HUES64 (cell line): ENCODE measurements around the gene TMEM200A.

Experiments used
- H3K27ac ChIP-seq: 2 replicates; pipeline ENCODE4 v1.7.0; 2013; ENCODE audit warnings: low read depth, low read length, inconsistent platforms
- H3K27me3 ChIP-seq: 2 replicates; pipeline ENCODE4 v1.6.1; 2013; ENCODE audit warnings: mild to moderate bottlenecking, low read length; ENCODE audit not compliant: insufficient read depth
- H3K36me3 ChIP-seq: 2 replicates; pipeline ENCODE4 v1.6.1; 2013; ENCODE audit warnings: mild to moderate bottlenecking, low read length; ENCODE audit not compliant: insufficient read depth
- H3K4me1 ChIP-seq: 2 replicates; pipeline ENCODE4 v1.6.1; 2013; ENCODE audit warnings: mild to moderate bottlenecking, low read length, moderate library complexity; ENCODE audit not compliant: insufficient read depth
- H3K4me3 ChIP-seq: 2 replicates; pipeline ENCODE4 v1.5.1; 2013; ENCODE audit warnings: mild to moderate bottlenecking, low read length, moderate library complexity
- H3K9ac ChIP-seq: 2 replicates; pipeline ENCODE4 v1.6.1; 2013; ENCODE audit warnings: mild to moderate bottlenecking, low read depth, low read length
- H3K9me3 ChIP-seq: 2 replicates; pipeline ENCODE4 v1.6.1; 2013; ENCODE audit warnings: low read depth, low read length; ENCODE audit not compliant: insufficient read depth
- WGBS: fragments of 150-250, 120-280 bp; methylation state at CpG from one replicate; pipeline ENCODE4 v1.1.7; 2013; ENCODE audit warnings: missing lambda C conversion rate; 5-methylcytosine and 5-hydroxymethylcytosine counted together

TMEM200A gene

GRCh38 chr6:130396722-130397121 lies 30.9 kb downstream of the TMEM200A start:
- 75% methylated on average over 1 of the region's 2 CpGs for WGBS
- Histone ChIP-seq H3K27ac (no peak overlapping the region), H3K36me3 (no peaks in the 10 kb centered on the region), H3K4me1 (no peaks in the 10 kb centered on the region), H3K27me3 (no peaks in the 10 kb centered on the region), H3K9me3 (no peaks in the 10 kb centered on the region), H3K9ac (no peak overlapping the region), H3K4me3 (no peak overlapping the region)

- no peak overlapping the region for H3K27ac ChIP-seq
- 91% methylated on average over 2 of the region's 2 CpGs for WGBS
- no peaks in the 10 kb centered on the region for H3K9me3 ChIP-seq
- no peaks in the 10 kb centered on the region for H3K27me3 ChIP-seq
- H3K4me1 ChIP-seq, result peaks cover 18% of the 10 kb centered on the region
- no peak overlapping the region for H3K9ac ChIP-seq
- H3K36me3 ChIP-seq, result no peaks in the 10 kb centered on the region
- no peak overlapping the region for H3K4me3 ChIP-seq
These were observed 39.7 kb downstream of the TMEM200A start for GRCh38 chr6:130405549-130405948.

- H3K36me3 ChIP-seq, result no peaks in the 10 kb centered on the region
- H3K27me3 ChIP-seq, result no peaks in the 10 kb centered on the region
- peak overlapping the region; percentile 12; the same call in 1 of the 2 replicates for H3K9ac ChIP-seq
- WGBS, result 66% methylated on average over 2 of the region's 3 CpGs
- no peak overlapping the region for H3K4me3 ChIP-seq
- peaks cover 18% of the 10 kb centered on the region for H3K4me1 ChIP-seq
- no peak overlapping the region for H3K27ac ChIP-seq
- H3K9me3 ChIP-seq, result no peaks in the 10 kb centered on the region
These were observed 41.2 kb downstream of the TMEM200A start for GRCh38 chr6:130407032-130407431.

- Histone ChIP-seq H3K9me3 (peaks cover 2% of the 10 kb centered on the region; the same call in 1 of the 2 replicates), H3K4me3 (no peak overlapping the region), H3K27ac (no peak overlapping the region), H3K9ac (no peak overlapping the region), H3K36me3 (no peaks in the 10 kb centered on the region), H3K27me3 (no peaks in the 10 kb centered on the region), H3K4me1 (peaks cover 20% of the 10 kb centered on the region)
- 99% methylated on average over 2 of the region's 2 CpGs for WGBS
These were observed 43.7 kb downstream of the TMEM200A start for GRCh38 chr6:130409418-130410100.

- Histone ChIP-seq H3K27me3 (no peaks in the 10 kb centered on the region), H3K4me1 (peaks cover 21% of the 10 kb centered on the region), H3K4me3 (no peak overlapping the region), H3K36me3 (no peaks in the 10 kb centered on the region), H3K27ac (no peak overlapping the region), H3K9ac (no peak overlapping the region), H3K9me3 (peaks cover 2% of the 10 kb centered on the region; the same call in 1 of the 2 replicates)
- WGBS, result 92% methylated on average over 2 of the region's 2 CpGs
These were observed 45.7 kb downstream of the TMEM200A start for GRCh38 chr6:130411481-130411880.

GRCh38 chr6:130412556-130413290 lies 46.9 kb downstream of the TMEM200A start:
- Histone ChIP-seq H3K27me3 (no peaks in the 10 kb centered on the region), H3K9me3 (peaks cover 2% of the 10 kb centered on the region; the same call in 1 of the 2 replicates), H3K9ac (no peak overlapping the region), H3K4me1 (peaks cover 9% of the 10 kb centered on the region; the same call in 1 of the 2 replicates), H3K4me3 (no peak overlapping the region), H3K36me3 (no peaks in the 10 kb centered on the region), H3K27ac (no peak overlapping the region)
- 95% methylated on average over 1 of the region's 1 CpG for WGBS

GRCh38 chr6:130417951-130418350 lies 52.1 kb downstream of the TMEM200A start:
- H3K9me3 ChIP-seq, result no peaks in the 10 kb centered on the region
- no peak overlapping the region for H3K4me3 ChIP-seq
- no peak overlapping the region for H3K9ac ChIP-seq
- no peaks in the 10 kb centered on the region for H3K27me3 ChIP-seq
- no peaks in the 10 kb centered on the region for H3K36me3 ChIP-seq
- H3K27ac ChIP-seq, result no peak overlapping the region
- H3K4me1 ChIP-seq, result peaks cover 8% of the 10 kb centered on the region; the same call in 1 of the 2 replicates

GRCh38 chr6:130420911-130421310 lies 55.1 kb downstream of the TMEM200A start:
- H3K27ac ChIP-seq, result no peak overlapping the region
- no peaks in the 10 kb centered on the region for H3K27me3 ChIP-seq
- H3K9me3 ChIP-seq, result no peaks in the 10 kb centered on the region
- peaks cover 24% of the 10 kb centered on the region for H3K4me1 ChIP-seq
- H3K9ac ChIP-seq, result no peak overlapping the region
- H3K36me3 ChIP-seq, result no peaks in the 10 kb centered on the region
- H3K4me3 ChIP-seq, result no peak overlapping the region
- 91% methylated on average over 4 of the region's 4 CpGs for WGBS

GRCh38 chr6:130421585-130421984 lies 55.8 kb downstream of the TMEM200A start:
- no peaks in the 10 kb centered on the region for H3K36me3 ChIP-seq
- WGBS, result 90% methylated on average over 1 of the region's 1 CpG
- H3K4me1 ChIP-seq, result peaks cover 25% of the 10 kb centered on the region
- no peaks in the 10 kb centered on the region for H3K9me3 ChIP-seq
- no peaks in the 10 kb centered on the region for H3K27me3 ChIP-seq
- no peak overlapping the region for H3K4me3 ChIP-seq
- H3K9ac ChIP-seq, result no peak overlapping the region
- H3K27ac ChIP-seq, result no peak overlapping the region

GRCh38 chr6:130423044-130423443 lies 57.2 kb downstream of the TMEM200A start:
- H3K9ac ChIP-seq, result no peak overlapping the region
- no peaks in the 10 kb centered on the region for H3K36me3 ChIP-seq
- H3K27me3 ChIP-seq, result no peaks in the 10 kb centered on the region
- 98% methylated on average over 3 of the region's 3 CpGs for WGBS
- H3K4me3 ChIP-seq, result no peak overlapping the region
- H3K9me3 ChIP-seq, result no peaks in the 10 kb centered on the region
- peaks cover 25% of the 10 kb centered on the region for H3K4me1 ChIP-seq
- H3K27ac ChIP-seq, result no peak overlapping the region

- no peaks in the 10 kb centered on the region for H3K36me3 ChIP-seq
- H3K27ac ChIP-seq, result peak overlapping the region; percentile 8; the same call in 1 of the 2 replicates
- no peaks in the 10 kb centered on the region for H3K27me3 ChIP-seq
- H3K9ac ChIP-seq, result no peak overlapping the region
- peaks cover 25% of the 10 kb centered on the region for H3K4me1 ChIP-seq
- H3K9me3 ChIP-seq, result no peaks in the 10 kb centered on the region
- H3K4me3 ChIP-seq, result no peak overlapping the region
- 28% methylated on average over 2 of the region's 2 CpGs for WGBS
These were observed 58.9 kb downstream of the TMEM200A start for GRCh38 chr6:130424710-130425109.
